ENCODE results near the gene URM1.

URM1 gene

GRCh38 chr9:128372188-128372641, 1.0 kb downstream of the URM1 start:
- WGBS (ENCODE audit: insufficient coverage), result 17% methylated on average over 2 of the region's 4 CpGs
- Histone ChIP-seq H3K27ac (ENCODE audit: insufficient read depth in 1 of 2, low read depth in 1 of 2, low read length in 2 of 2, poor library complexity in 1 of 2, severe bottlenecking in 2 of 2) (peak overlapping the region; percentile 86 to 92), H3K4me3 (ENCODE audit: control insufficient read depth in 1 of 7, extremely low read depth in 1 of 7, insufficient read depth in 4 of 7, low read depth in 2 of 7, low read length in 6 of 7) (peak overlapping the region in 6 of 7 experiments; percentile 76 to 95 (median 92)), H3K27me3 (replicated peaks in 2 of 5; ENCODE audit: control insufficient read depth in 4 of 5, insufficient read depth in 5 of 5, low read length in 4 of 5) (no peaks in the 10 kb centered on the region), H3K36me3 (ENCODE audit: control insufficient read depth in 4 of 4, insufficient read depth in 4 of 4, low read length in 3 of 4) (peaks cover 2 to 15% (median 14%) of the 10 kb centered on the region in 4 experiments), H3K9me3 (ENCODE audit: control extremely low read depth in 1 of 5, control insufficient read depth in 4 of 5, insufficient read depth in 2 of 5, low read depth in 1 of 5, low read length in 4 of 5) (no peaks in the 10 kb centered on the region), H3K4me1 (ENCODE audit: control extremely low read depth in 1 of 4, control insufficient read depth in 4 of 4, insufficient read depth in 4 of 4, low read length in 3 of 4) (peaks cover 10 to 24% (median 19%) of the 10 kb centered on the region in 4 experiments)
- POLR2A ChIA-PET, result no interaction called here
- DNase-seq, result peak; percentile 43 to 73 (median 55)
- CTCF ChIA-PET, result interaction anchor here (1.3 to 2.7 kb wide), 2 partner anchors 10 to 30 kb away, joined by 3 to 21 read pairs; no protein-coding TSS in a partner anchor

- Histone ChIP-seq H3K27ac (ENCODE audit: insufficient read depth in 1 of 2, low read depth in 1 of 2, low read length in 2 of 2, poor library complexity in 1 of 2, severe bottlenecking in 2 of 2) (peak overlapping the region; percentile 86 to 92), H3K27me3 (replicated peaks in 2 of 5; ENCODE audit: control insufficient read depth in 4 of 5, insufficient read depth in 5 of 5, low read length in 4 of 5) (no peaks in the 10 kb centered on the region), H3K9me3 (ENCODE audit: control extremely low read depth in 1 of 5, control insufficient read depth in 4 of 5, insufficient read depth in 2 of 5, low read depth in 1 of 5, low read length in 4 of 5) (no peaks in the 10 kb centered on the region), H3K4me3 (ENCODE audit: control insufficient read depth in 1 of 7, extremely low read depth in 1 of 7, insufficient read depth in 4 of 7, low read depth in 2 of 7, low read length in 6 of 7) (peak overlapping the region in 5 of 7 experiments; percentile 5 to 94 (median 92)), H3K36me3 (ENCODE audit: control insufficient read depth in 4 of 4, insufficient read depth in 4 of 4, low read length in 3 of 4) (peaks cover 2 to 18% (median 16%) of the 10 kb centered on the region in 4 experiments), H3K4me1 (ENCODE audit: control extremely low read depth in 1 of 4, control insufficient read depth in 4 of 4, insufficient read depth in 4 of 4, low read length in 3 of 4) (peaks cover 10 to 24% (median 19%) of the 10 kb centered on the region in 4 experiments)
- POLR2A ChIA-PET, result no interaction called here
- WGBS (ENCODE audit: insufficient coverage), result 100% methylated on average over 1 of the region's 1 CpG
- CTCF ChIA-PET, result interaction anchor here (2.7 kb wide), 1 partner anchor 11 kb away, joined by 21 read pairs; no protein-coding TSS in a partner anchor
- DNase-seq, result peak in 2 of 3 donors; percentile 9 to 33
These were observed 1.6 kb downstream of the URM1 start for GRCh38 chr9:128372784-128373183.

GRCh38 chr9:128374221-128374675, 3.1 kb downstream of the URM1 start:
- Histone ChIP-seq H3K4me3 (ENCODE audit: control insufficient read depth in 1 of 7, extremely low read depth in 1 of 7, insufficient read depth in 4 of 7, low read depth in 2 of 7, low read length in 6 of 7) (no peak overlapping the region), H3K9me3 (ENCODE audit: control extremely low read depth in 1 of 5, control insufficient read depth in 4 of 5, insufficient read depth in 2 of 5, low read depth in 1 of 5, low read length in 4 of 5) (no peaks in the 10 kb centered on the region), H3K27ac (ENCODE audit: insufficient read depth in 1 of 2, low read depth in 1 of 2, low read length in 2 of 2, poor library complexity in 1 of 2, severe bottlenecking in 2 of 2) (no peak overlapping the region), H3K36me3 (ENCODE audit: control insufficient read depth in 4 of 4, insufficient read depth in 4 of 4, low read length in 3 of 4) (peaks cover 2 to 25% (median 22%) of the 10 kb centered on the region in 4 experiments), H3K27me3 (replicated peaks in 2 of 5; ENCODE audit: control insufficient read depth in 4 of 5, insufficient read depth in 5 of 5, low read length in 4 of 5) (no peaks in the 10 kb centered on the region), H3K4me1 (ENCODE audit: control extremely low read depth in 1 of 4, control insufficient read depth in 4 of 4, insufficient read depth in 4 of 4, low read length in 3 of 4) (peaks cover 10 to 24% (median 19%) of the 10 kb centered on the region in 4 experiments)
- ChIA-PET POLR2A (no interaction called here), CTCF (no interaction called here)
- no peak for DNase-seq
- 97% methylated on average over 7 of the region's 9 CpGs for WGBS (ENCODE audit: insufficient coverage)

DNA sequence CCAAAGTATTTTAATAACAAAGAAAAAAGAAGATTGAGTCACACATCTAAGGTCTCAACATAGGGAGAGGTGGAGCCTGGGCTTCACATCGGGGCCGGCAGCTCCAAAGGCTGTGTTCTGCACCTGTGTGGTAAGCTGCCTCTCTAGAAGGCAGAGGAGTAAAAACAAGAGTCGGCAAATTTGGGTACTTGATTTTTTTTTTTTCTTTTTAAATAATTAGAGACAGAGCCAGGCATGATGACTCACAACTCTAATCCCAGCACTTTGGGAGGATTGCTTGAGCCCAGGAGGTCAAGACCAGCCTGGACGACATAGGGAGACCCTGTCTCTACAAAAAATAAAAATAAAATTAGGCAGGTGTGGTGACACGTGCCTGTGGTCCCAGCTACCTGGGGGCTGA, 4.7 kb downstream of the URM1 start:
- Histone ChIP-seq H3K27me3 (replicated peaks in 2 of 5; ENCODE audit: control insufficient read depth in 4 of 5, insufficient read depth in 5 of 5, low read length in 4 of 5) (no peaks in the 10 kb centered on the region), H3K9me3 (ENCODE audit: control extremely low read depth in 1 of 5, control insufficient read depth in 4 of 5, insufficient read depth in 2 of 5, low read depth in 1 of 5, low read length in 4 of 5) (no peaks in the 10 kb centered on the region), H3K27ac (ENCODE audit: insufficient read depth in 1 of 2, low read depth in 1 of 2, low read length in 2 of 2, poor library complexity in 1 of 2, severe bottlenecking in 2 of 2) (no peak overlapping the region), H3K36me3 (ENCODE audit: control insufficient read depth in 4 of 4, insufficient read depth in 4 of 4, low read length in 3 of 4) (peaks cover 2 to 29% (median 24%) of the 10 kb centered on the region in 4 experiments), H3K4me1 (ENCODE audit: control extremely low read depth in 1 of 4, control insufficient read depth in 4 of 4, insufficient read depth in 4 of 4, low read length in 3 of 4) (peaks cover 8 to 16% (median 12%) of the 10 kb centered on the region in 4 experiments), H3K4me3 (ENCODE audit: control insufficient read depth in 1 of 7, extremely low read depth in 1 of 7, insufficient read depth in 4 of 7, low read depth in 2 of 7, low read length in 6 of 7) (no peak overlapping the region)
- ChIA-PET POLR2A (interaction anchor here (0.6 kb wide), 1 partner anchor 237 kb away, joined by 8 read pairs; no protein-coding TSS in a partner anchor), CTCF (interaction anchor here (1.6 to 2.1 kb wide), 2 partner anchors 13 to 37 kb away, joined by 5 to 8 read pairs; no protein-coding TSS in a partner anchor)
- WGBS (ENCODE audit: insufficient coverage), result 94% methylated on average over 2 of the region's 5 CpGs
- no peak for DNase-seq

GRCh38 chr9:128382261-128382660, 11.1 kb downstream of the URM1 start:
- no peaks in the 10 kb centered on the region for H3K27me3 ChIP-seq (replicated peaks in 2 of 5; ENCODE audit: control insufficient read depth in 4 of 5, insufficient read depth in 5 of 5, low read length in 4 of 5)
- H3K36me3 ChIP-seq (ENCODE audit: control insufficient read depth in 4 of 4, insufficient read depth in 4 of 4, low read length in 3 of 4), result peaks cover 2 to 70% (median 50%) of the 10 kb centered on the region in 4 experiments
- DNase-seq, result no peak
- no peak overlapping the region for H3K4me3 ChIP-seq (ENCODE audit: control insufficient read depth in 1 of 7, extremely low read depth in 1 of 7, insufficient read depth in 4 of 7, low read depth in 2 of 7, low read length in 6 of 7)
- WGBS (ENCODE audit: insufficient coverage), result 90% methylated on average over 3 of the region's 6 CpGs
- H3K9me3 ChIP-seq (ENCODE audit: control extremely low read depth in 1 of 5, control insufficient read depth in 4 of 5, insufficient read depth in 2 of 5, low read depth in 1 of 5, low read length in 4 of 5), result no peaks in the 10 kb centered on the region
- CTCF ChIA-PET, result interaction anchor here (0.6 kb wide), 1 partner anchor 1504 kb away, joined by 3 read pairs; no protein-coding TSS in a partner anchor
- no peaks in the 10 kb centered on the region for H3K4me1 ChIP-seq (ENCODE audit: control extremely low read depth in 1 of 4, control insufficient read depth in 4 of 4, insufficient read depth in 4 of 4, low read length in 3 of 4)
- H3K27ac ChIP-seq (ENCODE audit: insufficient read depth in 1 of 2, low read depth in 1 of 2, low read length in 2 of 2, poor library complexity in 1 of 2, severe bottlenecking in 2 of 2), result peak overlapping the region in 1 of 2 experiments; percentile 32
- POLR2A ChIA-PET, result no interaction called here

- no peak for DNase-seq
- no peaks in the 10 kb centered on the region for H3K4me1 ChIP-seq (ENCODE audit: control extremely low read depth in 1 of 4, control insufficient read depth in 4 of 4, insufficient read depth in 4 of 4, low read length in 3 of 4)
- POLR2A ChIA-PET, result no interaction called here
- WGBS (ENCODE audit: insufficient coverage), result 98% methylated on average over 6 of the region's 9 CpGs
- no peaks in the 10 kb centered on the region for H3K9me3 ChIP-seq (ENCODE audit: control extremely low read depth in 1 of 5, control insufficient read depth in 4 of 5, insufficient read depth in 2 of 5, low read depth in 1 of 5, low read length in 4 of 5)
- H3K36me3 ChIP-seq (ENCODE audit: control insufficient read depth in 4 of 4, insufficient read depth in 4 of 4, low read length in 3 of 4), result peaks cover 2 to 73% (median 54%) of the 10 kb centered on the region in 4 experiments
- no peak overlapping the region for H3K27ac ChIP-seq (ENCODE audit: insufficient read depth in 1 of 2, low read depth in 1 of 2, low read length in 2 of 2, poor library complexity in 1 of 2, severe bottlenecking in 2 of 2)
- no peak overlapping the region for H3K4me3 ChIP-seq (ENCODE audit: control insufficient read depth in 1 of 7, extremely low read depth in 1 of 7, insufficient read depth in 4 of 7, low read depth in 2 of 7, low read length in 6 of 7)
- no peaks in the 10 kb centered on the region for H3K27me3 ChIP-seq (replicated peaks in 2 of 5; ENCODE audit: control insufficient read depth in 4 of 5, insufficient read depth in 5 of 5, low read length in 4 of 5)
- CTCF ChIA-PET, result interaction anchor here (0.5 to 1.4 kb wide), 4 partner anchors 19 to 1503 kb away, joined by 3 to 4 read pairs (median 3); no protein-coding TSS in a partner anchor
These were observed 12.0 kb downstream of the URM1 start for GRCh38 chr9:128383007-128383753.

DNA sequence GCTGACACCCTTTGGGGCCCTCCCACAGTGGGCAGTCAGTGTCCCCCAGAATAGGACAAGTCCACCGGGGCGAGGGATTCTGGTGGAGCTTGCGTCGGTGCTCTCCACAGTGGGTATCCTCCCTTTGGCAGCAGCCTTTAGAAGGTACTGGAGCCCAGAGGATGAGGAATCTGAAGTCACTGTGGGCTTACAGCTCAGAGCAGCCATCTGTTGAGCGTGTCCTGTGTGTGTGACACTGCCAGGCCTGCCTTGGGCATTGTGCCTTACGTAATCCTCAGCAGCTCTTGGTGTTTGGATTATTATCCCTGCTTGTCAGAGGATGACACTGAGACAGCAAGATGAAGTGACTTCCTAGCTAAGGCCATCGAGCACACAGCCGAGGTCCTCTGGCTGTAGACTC, 12.6 kb downstream of the URM1 start:
- peaks cover 2 to 79% (median 58%) of the 10 kb centered on the region in 4 experiments for H3K36me3 ChIP-seq (ENCODE audit: control insufficient read depth in 4 of 4, insufficient read depth in 4 of 4, low read length in 3 of 4)
- WGBS (ENCODE audit: insufficient coverage), result 98% methylated on average over 7 of the region's 8 CpGs
- H3K27me3 ChIP-seq (replicated peaks in 2 of 5; ENCODE audit: control insufficient read depth in 4 of 5, insufficient read depth in 5 of 5, low read length in 4 of 5), result no peaks in the 10 kb centered on the region
- no peaks in the 10 kb centered on the region for H3K4me1 ChIP-seq (ENCODE audit: control extremely low read depth in 1 of 4, control insufficient read depth in 4 of 4, insufficient read depth in 4 of 4, low read length in 3 of 4)
- no peak overlapping the region for H3K27ac ChIP-seq (ENCODE audit: insufficient read depth in 1 of 2, low read depth in 1 of 2, low read length in 2 of 2, poor library complexity in 1 of 2, severe bottlenecking in 2 of 2)
- H3K4me3 ChIP-seq (ENCODE audit: control insufficient read depth in 1 of 7, extremely low read depth in 1 of 7, insufficient read depth in 4 of 7, low read depth in 2 of 7, low read length in 6 of 7), result no peak overlapping the region
- ChIA-PET POLR2A (no interaction called here), CTCF (interaction anchor here (0.5 to 1.4 kb wide), 4 partner anchors 19 to 361 kb away, joined by 3 to 4 read pairs (median 3); no protein-coding TSS in a partner anchor)
- no peaks in the 10 kb centered on the region for H3K9me3 ChIP-seq (ENCODE audit: control extremely low read depth in 1 of 5, control insufficient read depth in 4 of 5, insufficient read depth in 2 of 5, low read depth in 1 of 5, low read length in 4 of 5)
- no peak for DNase-seq
